Measurements from ENCODE around the gene PYY. TPM values are rescaled to one million over a fixed set of nuclear protein-coding genes. Genes with fewer than 3 reads are reported as not detected.

Gene PYY
- total RNA-seq, 2 donors from 2014 or later = not detected

DNA sequence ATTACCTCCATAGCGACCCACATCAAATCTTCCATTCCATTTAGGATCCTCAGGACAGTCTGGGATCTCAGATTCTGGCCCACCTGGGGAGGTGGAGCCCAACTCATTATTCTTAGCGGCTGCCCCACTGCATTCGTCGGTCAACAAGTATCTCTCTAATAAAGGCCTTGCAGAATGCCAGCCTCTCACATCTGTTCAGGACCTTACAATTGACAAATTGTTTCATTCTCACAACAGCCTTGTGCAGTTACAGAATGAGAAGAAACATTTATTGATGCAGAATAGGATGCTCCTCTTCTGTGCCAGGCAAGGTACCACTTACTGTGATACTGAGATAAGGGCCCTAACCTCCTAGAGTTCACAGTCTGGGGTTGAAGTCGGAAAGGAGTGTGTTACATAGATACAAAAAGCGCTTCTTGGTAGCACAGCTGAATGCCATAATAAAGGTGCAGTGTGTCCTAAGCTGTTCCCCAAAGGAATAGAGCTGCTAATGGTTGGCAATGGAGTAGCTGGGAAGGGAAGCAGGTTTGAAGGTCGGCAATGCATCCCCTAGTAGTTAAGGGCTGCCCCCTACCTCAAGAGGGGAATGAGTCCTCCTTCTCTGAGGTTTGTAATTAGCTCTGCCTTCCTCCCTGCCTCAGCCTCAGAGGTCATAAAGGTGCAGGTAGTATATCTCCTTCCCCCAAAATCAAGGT, 44.1 kb downstream of the PYY start:
- ATAC-seq (no peak), DNase-seq (ENCODE audit: low spot score) (no peak)
- Mint-ChIP-seq H3K4me1 (ENCODE audit: low read depth in 2 of 2) (peaks cover 0 to 6% of the 10 kb centered on the region in 2 donors), H3K27ac (no peak overlapping the region), H3K9me3 (no peaks in the 10 kb centered on the region), H3K4me3 (no peak overlapping the region), H3K36me3 (no peaks in the 10 kb centered on the region), H3K27me3 (peaks cover under 1 to 3% of the 10 kb centered on the region in 2 donors)

DNA sequence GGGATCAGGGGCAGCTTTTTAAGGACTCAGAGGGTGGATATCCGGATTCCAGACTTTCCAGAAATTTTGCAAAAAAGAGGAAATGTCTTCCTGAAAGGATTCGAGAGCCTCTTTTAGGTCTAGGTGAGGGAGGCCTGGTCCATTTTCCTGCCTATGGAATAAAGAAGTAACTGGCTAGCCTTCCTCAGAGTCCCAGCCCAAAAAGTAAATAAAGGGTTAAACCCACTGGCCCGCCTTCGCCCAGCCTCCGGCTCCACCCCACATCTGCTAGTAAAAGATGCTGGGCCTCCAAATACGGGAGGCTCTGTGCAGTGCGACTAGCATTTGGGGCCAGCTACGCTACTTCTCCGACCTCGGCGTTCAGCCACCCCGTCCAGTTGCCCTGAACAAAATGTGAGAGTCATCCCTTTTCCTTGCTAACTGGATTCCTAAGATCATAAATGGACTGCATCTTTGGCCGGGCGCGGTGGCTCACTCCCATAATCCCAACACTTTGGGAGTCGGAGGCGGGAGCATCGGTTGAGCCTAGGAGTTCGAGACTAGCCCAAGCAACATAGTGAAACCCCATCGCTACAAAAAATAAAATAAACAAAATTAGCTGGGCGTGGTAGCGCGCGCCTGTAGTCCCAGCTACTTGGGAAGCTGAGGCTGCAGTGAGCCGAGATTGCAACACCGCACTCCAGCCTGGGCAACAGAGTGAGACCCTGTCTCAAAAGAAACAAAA, 45.6 kb downstream of the PYY start:
- H3K27ac Mint-ChIP-seq = no peak overlapping the region
- H3K4me3 Mint-ChIP-seq = no peak overlapping the region
- ATAC-seq = no peak
- H3K9me3 Mint-ChIP-seq = no peaks in the 10 kb centered on the region
- peaks cover 7 to 9% of the 10 kb centered on the region in 2 donors for H3K27me3 Mint-ChIP-seq
- no peaks in the 10 kb centered on the region for H3K36me3 Mint-ChIP-seq
- peaks cover 0 to 6% of the 10 kb centered on the region in 2 donors for H3K4me1 Mint-ChIP-seq (ENCODE audit: low read depth in 2 of 2)
- no peak for DNase-seq (ENCODE audit: low spot score)

GRCh38 chr17:43907425-43907981, 46.2 kb downstream of the PYY start, which contains the start of gene MPP2:
MPP2 (minus strand) TSS chr17:43907536; CDS start chr17:43904460, 3,076 bp downstream.
- DNase-seq (ENCODE audit: low spot score) (no peak), ATAC-seq (peak; percentile 55 to 56)
- Mint-ChIP-seq H3K27ac (no peak within 1 kb of the TSS), H3K27me3 (peaks cover 7 to 9% of the 10 kb centered on the region in 2 donors), H3K36me3 (no peaks in the 10 kb centered on the region), H3K9me3 (no peaks in the 10 kb centered on the region), H3K4me1 (ENCODE audit: low read depth in 2 of 2) (peaks cover 0 to 6% of the 10 kb centered on the region in 2 donors), H3K4me3 (peak within 1 kb of the TSS; percentile 58)

- DNase-seq (ENCODE audit: low spot score) (no peak), ATAC-seq (no peak)
- peaks cover 0 to 6% of the 10 kb centered on the region in 2 donors for H3K4me1 Mint-ChIP-seq (ENCODE audit: low read depth in 2 of 2)
- no peak overlapping the region for H3K27ac Mint-ChIP-seq
- H3K9me3 Mint-ChIP-seq = no peaks in the 10 kb centered on the region
- peaks cover 7 to 9% of the 10 kb centered on the region in 2 donors for H3K27me3 Mint-ChIP-seq
- no peaks in the 10 kb centered on the region for H3K36me3 Mint-ChIP-seq
- H3K4me3 Mint-ChIP-seq = peak overlapping the region; percentile 58
Observed at GRCh38 chr17:43906951-43907424, 46.8 kb downstream of the PYY start.

- Mint-ChIP-seq H3K27me3 (peaks cover 7 to 12% of the 10 kb centered on the region in 2 donors), H3K4me3 (peak overlapping the region; percentile 58), H3K4me1 (ENCODE audit: low read depth in 2 of 2) (peaks cover 0 to 9% of the 10 kb centered on the region in 2 donors), H3K27ac (no peak overlapping the region), H3K9me3 (no peaks in the 10 kb centered on the region), H3K36me3 (no peaks in the 10 kb centered on the region)
- no peak for ATAC-seq
- DNase-seq (ENCODE audit: low spot score) = no peak
Observed at GRCh38 chr17:43905985-43906852, 47.5 kb downstream of the PYY start.

- Mint-ChIP-seq H3K4me1 (ENCODE audit: low read depth in 2 of 2) (peaks cover 0 to 13% of the 10 kb centered on the region in 2 donors), H3K4me3 (no peak overlapping the region)
Observed at GRCh38 chr17:43905400-43905984, 48.2 kb downstream of the PYY start.

More at GRCh38 chr17:43905400-43905984, 48.2 kb downstream of the PYY start:
- DNase-seq (ENCODE audit: low spot score) (no peak), ATAC-seq (no peak)
- Mint-ChIP-seq H3K27me3 (peaks cover 7 to 16% of the 10 kb centered on the region in 2 donors), H3K36me3 (no peaks in the 10 kb centered on the region), H3K9me3 (no peaks in the 10 kb centered on the region), H3K27ac (no peak overlapping the region)

Other genes with a start within 250 kb of the PYY start
- not detected for gene SOST, start 195.1 kb downstream of the PYY start, total RNA-seq
- gene DUSP3, start 175.0 kb downstream of the PYY start, total RNA-seq = 10 to 100 TPM in 1 of 2 donors, 1 to 10 TPM in 1; 7.0 to 12.0 TPM
- gene CFAP97D1, start 173.5 kb downstream of the PYY start, total RNA-seq = not detected
- not detected for gene MPP3, start 120.8 kb downstream of the PYY start, total RNA-seq
- gene CD300LG, start 106.8 kb downstream of the PYY start, total RNA-seq = not detected
- gene MPP2, start 46.4 kb downstream of the PYY start, total RNA-seq = under 1 TPM; 0.47 to 0.64 TPM
- gene PPY, start 11.5 kb downstream of the PYY start, total RNA-seq = not detected
- gene NAGS, start 50.7 kb upstream of the PYY start, total RNA-seq = 1 to 10 TPM in 1 of 2 donors, under 1 TPM in 1; 0.70 to 1.9 TPM
- gene TMEM101, start 61.0 kb upstream of the PYY start, total RNA-seq = 10 to 100 TPM; 32.5 TPM
- gene LSM12, start 112.7 kb upstream of the PYY start, total RNA-seq = 10 to 100 TPM; 68.6 to 70.0 TPM
- 10 to 100 TPM; 24.6 to 26.8 TPM for gene G6PC3, start 116.8 kb upstream of the PYY start, total RNA-seq
- 10 to 100 TPM; 12.8 to 13.9 TPM for gene HDAC5, start 169.7 kb upstream of the PYY start, total RNA-seq
- 10 to 100 TPM in 1 of 2 donors, 1 to 10 TPM in 1; 8.6 to 20.9 TPM for gene HROB, start 188.0 kb upstream of the PYY start, total RNA-seq
- under 1 TPM in 1 of 2 donors, not detected in 1; 0.33 TPM for gene ASB16, start 216.8 kb upstream of the PYY start, total RNA-seq
- gene TMUB2, start 233.0 kb upstream of the PYY start, total RNA-seq = 10 to 100 TPM; 28.1 to 28.8 TPM
- gene ATXN7L3, start 245.9 kb upstream of the PYY start, total RNA-seq = 100 to 1,000 TPM; 117 to 139 TPM

Data from natural killer cell treated with Interleukin-12 subunit alpha and Interleukin-12 subunit beta and Interleukin-15 and Interleukin-18, amount 100 ng/mL, for 72 hours (primary cell).